HL-60 (cell line): ENCODE results near the gene ANGEL2.

Source experiments
- CTCF ChIP-seq: IDR thresholded peaks from one replicate; pipeline ENCODE4 v1.5.1; 2011; ENCODE audit warnings: low read length, control low read depth, inconsistent platforms; ENCODE audit not compliant: insufficient read depth
- GABPA ChIP-seq: IDR thresholded peaks from 2 replicates; pipeline ENCODE4 v1.6.1; 2012; ENCODE audit warnings: low read depth
- POLR2AphosphoS5 ChIP-seq: IDR thresholded peaks from 2 replicates; pipeline ENCODE4 v1.6.1; 2012; ENCODE audit warnings: low read depth
- REST ChIP-seq: IDR thresholded peaks from 2 replicates; pipeline ENCODE4 v1.6.1; 2012; ENCODE audit warnings: low read depth; ENCODE audit not compliant: insufficient replicate concordance
- SPI1 ChIP-seq: IDR thresholded peaks from 2 replicates; pipeline ENCODE4 v1.6.1; 2012; ENCODE audit warnings: low read depth, mild to moderate bottlenecking, borderline replicate concordance

GRCh38 chr1:213051881-213052202, 36.2 kb upstream of the ANGEL2 start:
- TF ChIP-seq CTCF (no peak), REST (no peak), POLR2AphosphoS5 (no peak), SPI1 (no peak), GABPA (no peak)
